Transverse colon (tissue), 4 donors: ENCODE data around the gene DNM1L. TPM values are rescaled to one million over a fixed set of nuclear protein-coding genes. Genes with fewer than 3 reads are reported as not detected.

Source experiments
- DNase-seq: peaks from one replicate; pipeline ENCODE4 v3.0.0-alpha.2; 2019
- H3K27ac ChIP-seq, 4 donors: fragments of 200-600 bp; sonication (generic); 2 replicates each; pipeline ENCODE4 v1.5.1; 2016 to 2018; ENCODE audit warnings: inconsistent platforms in 4 of 4
- H3K27me3 ChIP-seq: fragments of 200-600 bp; sonication (generic); 2 replicates; pipeline ENCODE4 v1.5.1; 2017; ENCODE audit warnings: inconsistent platforms
- H3K36me3 ChIP-seq, 4 donors: fragments of 200-600 bp; sonication (generic); 2 replicates each; pipeline ENCODE4 v1.5.1; 2017 to 2019; ENCODE audit warnings: inconsistent platforms in 4 of 4
- H3K4me1 ChIP-seq, 4 donors: fragments of 200-600 bp; sonication (generic); 2 replicates each; pipeline ENCODE4 v1.5.1; 2017 to 2020; ENCODE audit warnings: inconsistent platforms in 4 of 4
- H3K4me3 ChIP-seq, 4 donors: fragments of 200-600 bp; sonication (generic); 1 replicate in 1 of 4; 2 replicates in 3 of 4; pipeline versions ENCODE4 v1.5.1 to v1.6.1; 2017 to 2019; ENCODE audit warnings: inconsistent platforms in 4 of 4
- H3K9me3 ChIP-seq, 2 donors: fragments of 200-600 bp; sonication (generic); 2 replicates each; pipeline ENCODE4 v1.5.1; 2017 to 2019; ENCODE audit warnings: inconsistent platforms in 2 of 2
- EP300 ChIP-seq: sonication (generic); formaldehyde crosslinking; IDR thresholded peaks from one replicate; pipeline ENCODE4 v1.6.1; 2017; ENCODE audit warnings: antibody characterized with exemption, low read depth
- POLR2A ChIP-seq: fragments of 450-650 bp; IDR thresholded peaks from one replicate; pipeline ENCODE4 v1.6.1; 2016; ENCODE audit warnings: antibody characterized with exemption, mild to moderate bottlenecking, moderate library complexity
- POLR2AphosphoS5 ChIP-seq, 3 donors: sonication (generic); formaldehyde crosslinking; IDR thresholded peaks; one replicate each; pipeline ENCODE4 v1.6.1; 2016; ENCODE audit warnings: antibody characterized with exemption in 3 of 3
- WGBS, 2 donors: methylation state at CpG; one replicate each; pipeline ENCODE4 v1.1.5; 2018; ENCODE audit warnings: low coverage in 1 of 2; 5-methylcytosine and 5-hydroxymethylcytosine counted together
- in situ Hi-C, 4 donors: fragments of 200-750 bp; cut with MboI; loops; one replicate each; pipeline versions ENCODE4 v1.15.0 to v1.15.1; 2017; ENCODE audit warnings: low sequenced_read_pairs in 3 of 4, low pct_ligation_motif_present in 1 of 4, low pct_unique_long_range_greater_than_20kb in 1 of 4
- intact Hi-C: fragments of 100-400 bp; cut with DNase I; formaldehyde crosslinking; loops from one replicate; pipeline ENCODE4 v1.15.1; 2023; ENCODE audit warnings: low total_unique reads
- small RNA-seq, 4 donors: library from RNA; depleted of rRNA; stranded (forward); fragments of <200 nt; gene quantifications; one replicate each; pipeline ENCODE3, GENCODE V24; 2016
- total RNA-seq, 4 donors: library from RNA; depleted of rRNA; stranded (reverse); fragments of >200 nt; gene quantifications; one replicate each; pipeline ENCODE4 v1.1.0, GENCODE V29; 2016
- TF ChIP-seq, protein P1 (sequence below), 5 experiments: fragments of 200-600 bp in 3 of 5; fragments of 450-650 bp in 2 of 5; sonication (generic) in 3 of 5; IDR thresholded peaks; 1 replicate in 2 of 5; 2 replicates in 3 of 5; pipeline ENCODE4 v1.5.1; 2016 to 2017; ENCODE audit warnings: antibody characterized with exemption in 5 of 5, inconsistent platforms in 3 of 5, mild to moderate bottlenecking in 2 of 5, moderate library complexity in 1 of 5

Gene DNM1L
- total RNA-seq, 4 donors from 2014 or later, result 41.2 to 61.3 (median 44.2) TPM

- DNase-seq, result no peak
- Histone ChIP-seq H3K4me3 (no peak overlapping the region), H3K27me3 (no peaks in the 10 kb centered on the region), H3K4me1 (no peaks in the 10 kb centered on the region), H3K9me3 (no peaks in the 10 kb centered on the region), H3K36me3 (no peaks in the 10 kb centered on the region), H3K27ac (no peak overlapping the region)
- in situ Hi-C loops (no loop called here), intact Hi-C loops (no loop called here)
- WGBS, 2 donors, result 79% methylated on average over 4 of the region's 4 CpGs; no CpG with 5 or more reads in 1 of the 2 donors
- TF ChIP-seq, protein P1, sequence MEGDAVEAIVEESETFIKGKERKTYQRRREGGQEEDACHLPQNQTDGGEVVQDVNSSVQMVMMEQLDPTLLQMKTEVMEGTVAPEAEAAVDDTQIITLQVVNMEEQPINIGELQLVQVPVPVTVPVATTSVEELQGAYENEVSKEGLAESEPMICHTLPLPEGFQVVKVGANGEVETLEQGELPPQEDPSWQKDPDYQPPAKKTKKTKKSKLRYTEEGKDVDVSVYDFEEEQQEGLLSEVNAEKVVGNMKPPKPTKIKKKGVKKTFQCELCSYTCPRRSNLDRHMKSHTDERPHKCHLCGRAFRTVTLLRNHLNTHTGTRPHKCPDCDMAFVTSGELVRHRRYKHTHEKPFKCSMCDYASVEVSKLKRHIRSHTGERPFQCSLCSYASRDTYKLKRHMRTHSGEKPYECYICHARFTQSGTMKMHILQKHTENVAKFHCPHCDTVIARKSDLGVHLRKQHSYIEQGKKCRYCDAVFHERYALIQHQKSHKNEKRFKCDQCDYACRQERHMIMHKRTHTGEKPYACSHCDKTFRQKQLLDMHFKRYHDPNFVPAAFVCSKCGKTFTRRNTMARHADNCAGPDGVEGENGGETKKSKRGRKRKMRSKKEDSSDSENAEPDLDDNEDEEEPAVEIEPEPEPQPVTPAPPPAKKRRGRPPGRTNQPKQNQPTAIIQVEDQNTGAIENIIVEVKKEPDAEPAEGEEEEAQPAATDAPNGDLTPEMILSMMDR (IDR thresholded peaks at IDR 0.05), result no peak
- TF ChIP-seq POLR2AphosphoS5 (IDR thresholded peaks at IDR 0.05), result no peak
- no peak for TF ChIP-seq EP300
- TF ChIP-seq POLR2A, result no peak
These were observed 109.3 kb downstream of the DNM1L start for GRCh38 chr12:32788405-32788804.

DNA sequence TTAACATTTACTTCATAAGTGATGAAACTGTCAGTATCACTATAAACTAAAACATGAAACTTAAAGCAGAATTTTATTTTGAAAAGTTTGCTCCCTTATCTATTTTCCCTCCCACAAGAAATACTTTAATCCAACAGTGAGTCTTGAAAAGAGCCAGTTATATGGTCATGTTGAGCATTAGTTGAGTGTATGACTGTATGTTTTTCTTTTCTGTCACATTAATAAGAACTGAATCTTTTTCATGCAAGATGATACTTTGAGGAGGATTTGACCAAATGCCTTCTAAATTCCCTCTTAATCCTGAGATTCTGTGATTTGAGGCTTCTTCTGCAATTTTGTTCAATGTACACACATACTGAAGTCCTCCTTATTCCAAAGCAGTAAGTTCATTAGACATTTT, 110.3 kb downstream of the DNM1L start:
- in situ Hi-C loops (no loop called here), intact Hi-C loops (no loop called here)
- Histone ChIP-seq H3K27me3 (no peaks in the 10 kb centered on the region), H3K36me3 (no peaks in the 10 kb centered on the region), H3K4me1 (no peaks in the 10 kb centered on the region), H3K4me3 (no peak overlapping the region), H3K27ac (no peak overlapping the region), H3K9me3 (no peaks in the 10 kb centered on the region)
- DNase-seq, result no peak
- TF ChIP-seq POLR2AphosphoS5 (IDR thresholded peaks at IDR 0.05), result no peak
- no peak for TF ChIP-seq EP300
- TF ChIP-seq POLR2A, result no peak
- TF ChIP-seq, protein P1 (IDR thresholded peaks at IDR 0.05), result no peak

- in situ Hi-C loops (no loop called here), intact Hi-C loops (no loop called here)
- Histone ChIP-seq H3K36me3 (no peaks in the 10 kb centered on the region), H3K9me3 (no peaks in the 10 kb centered on the region), H3K4me3 (no peak overlapping the region), H3K27ac (no peak overlapping the region), H3K27me3 (no peaks in the 10 kb centered on the region), H3K4me1 (no peaks in the 10 kb centered on the region)
- 48 to 62% methylated on average over 1 to 2 of the region's 2 CpGs for WGBS, 2 donors
- TF ChIP-seq, protein P1 (IDR thresholded peaks at IDR 0.05), result no peak
- TF ChIP-seq POLR2A (no peak), POLR2AphosphoS5 (IDR thresholded peaks at IDR 0.05) (no peak), EP300 (no peak)
- no peak for DNase-seq
These were observed 110.8 kb downstream of the DNM1L start for GRCh38 chr12:32789916-32790315.

DNA sequence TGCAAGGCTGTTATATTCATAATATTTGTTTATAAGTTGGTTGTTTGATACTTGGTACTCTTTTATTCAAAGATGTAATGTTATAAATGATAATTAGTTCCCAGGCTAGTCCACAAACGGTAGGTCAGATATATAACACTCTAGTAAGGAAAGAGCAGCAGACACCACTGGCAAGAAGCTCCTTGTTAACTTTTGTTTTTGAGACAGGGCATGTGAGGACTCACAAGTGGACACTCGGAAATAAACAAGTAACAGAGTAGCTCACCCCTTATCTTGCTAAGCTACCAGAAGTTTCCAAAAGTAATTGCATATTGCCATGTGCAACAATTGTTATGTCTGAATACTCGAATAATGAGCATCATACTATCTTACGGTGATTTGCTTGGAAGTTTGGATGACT, 115.2 kb downstream of the DNM1L start:
- H3K27me3 ChIP-seq, result no peaks in the 10 kb centered on the region
- WGBS, 2 donors, result 44 to 77% methylated on average over 3 to 4 of the region's 4 CpGs
- intact Hi-C loops (no loop called here), in situ Hi-C loops (no loop called here)
- H3K27ac ChIP-seq, result no peak overlapping the region
- H3K36me3 ChIP-seq, result peaks cover 0 to 9% (median 0%) of the 10 kb centered on the region in 4 donors
- DNase-seq, result no peak
- no peak for TF ChIP-seq EP300
- no peak for TF ChIP-seq POLR2AphosphoS5 (IDR thresholded peaks at IDR 0.05)
- TF ChIP-seq, protein P1 (IDR thresholded peaks at IDR 0.05), result no peak
- TF ChIP-seq POLR2A, result no peak
- no peaks in the 10 kb centered on the region for H3K9me3 ChIP-seq
- no peaks in the 10 kb centered on the region for H3K4me1 ChIP-seq
- H3K4me3 ChIP-seq, result no peak overlapping the region

Small RNAs within 50 kb of the gene (small RNA-seq; reads per million reads assigned to genes)
- 0 reads per million in 4 donors for gene RF00019

Other genes starting within 250 kb of the DNM1L start
- 10 to 100 TPM in 2 of 4 donors, 1 to 10 TPM in 2; 1.5 to 19.9 (median 10.5) TPM for gene YARS2, start 76.6 kb downstream of the DNM1L start, total RNA-seq
- gene PKP2, start 217.5 kb downstream of the DNM1L start, total RNA-seq, result 100 to 1,000 TPM in 3 of 4 donors, 10 to 100 TPM in 1; 92.0 to 253 (median 108) TPM